GM20431 (cell line): ENCODE data around the gene PCCA.
"Not testable (repeated sequence)": the region's sequence is repeated elsewhere in the genome, so short reads cannot be mapped to it uniquely, and the experiment has no call there.

Experiments
- in situ Hi-C: fragments of 300-500 bp; cut with MseI, MboI; formaldehyde crosslinking; loops from one replicate; pipeline ENCODE4 v1.15.0; 2020; ENCODE audit warnings: low sequenced_read_pairs; ENCODE audit not compliant: unreplicated experiment

PCCA gene

DNA sequence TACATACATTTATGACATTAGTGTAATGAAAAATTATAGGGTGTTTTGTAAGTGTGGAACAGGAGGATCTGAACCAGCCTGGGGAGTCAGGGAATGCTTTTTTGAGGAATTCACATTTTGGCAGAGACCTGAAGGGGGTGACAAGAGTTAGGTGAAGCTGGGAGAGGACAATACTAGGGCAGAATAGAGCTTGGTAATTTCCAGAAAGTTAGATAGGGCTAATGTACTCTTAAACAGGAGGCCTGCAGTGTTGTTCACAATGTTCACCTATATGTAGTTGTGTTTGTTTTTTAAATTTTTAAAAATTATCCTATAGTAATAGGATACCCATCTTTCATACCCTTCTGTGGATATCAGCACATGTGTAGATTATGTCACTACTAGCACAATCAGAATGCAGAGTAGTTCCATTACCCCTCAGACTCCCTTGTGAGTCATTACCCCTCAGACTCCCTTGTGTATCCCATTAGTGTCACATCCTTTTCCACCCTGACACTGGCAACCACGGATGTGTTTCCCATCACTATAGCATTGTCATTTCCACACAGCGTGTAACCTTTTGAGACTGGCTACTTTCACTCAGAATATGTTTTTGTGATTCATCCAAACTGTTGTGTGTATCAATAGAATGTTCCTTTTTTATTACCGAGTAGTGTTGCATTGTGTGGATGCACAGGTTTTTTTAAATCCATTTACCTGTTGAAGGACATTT is 43.1 kb downstream of the PCCA start:
- in situ Hi-C loops, result no loop called here

DNA sequence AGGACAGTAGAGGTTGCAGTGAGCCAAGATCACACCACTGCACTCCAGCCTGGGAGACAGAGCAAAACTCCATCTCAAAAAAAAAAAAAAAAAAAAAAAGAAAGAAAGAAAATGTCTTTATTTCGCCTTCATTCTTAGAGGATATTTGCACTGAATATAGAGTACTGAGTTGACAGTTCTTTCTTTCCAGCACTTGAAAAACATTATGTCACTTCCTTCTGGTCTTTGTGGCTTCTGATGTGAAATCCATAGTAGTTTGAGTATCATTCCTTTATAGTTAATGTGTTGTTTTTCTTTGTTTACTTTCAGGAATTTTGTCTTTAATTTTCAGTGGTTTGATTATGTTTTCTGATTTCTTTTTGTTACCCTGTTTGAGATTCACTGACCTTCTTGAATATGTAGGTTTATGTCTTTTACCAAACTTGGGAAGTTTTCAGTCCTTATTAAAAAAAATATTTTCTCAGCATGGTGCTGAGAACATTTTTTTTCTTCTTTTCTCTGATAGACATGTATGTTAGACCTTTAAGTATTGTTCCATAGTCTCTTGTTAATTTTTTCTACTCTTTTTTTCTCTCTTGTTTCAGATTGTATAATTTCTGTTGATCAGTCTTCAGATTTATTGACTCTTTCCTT is 50.1 kb downstream of the PCCA start:
- in situ Hi-C loops, result no loop called here

DNA sequence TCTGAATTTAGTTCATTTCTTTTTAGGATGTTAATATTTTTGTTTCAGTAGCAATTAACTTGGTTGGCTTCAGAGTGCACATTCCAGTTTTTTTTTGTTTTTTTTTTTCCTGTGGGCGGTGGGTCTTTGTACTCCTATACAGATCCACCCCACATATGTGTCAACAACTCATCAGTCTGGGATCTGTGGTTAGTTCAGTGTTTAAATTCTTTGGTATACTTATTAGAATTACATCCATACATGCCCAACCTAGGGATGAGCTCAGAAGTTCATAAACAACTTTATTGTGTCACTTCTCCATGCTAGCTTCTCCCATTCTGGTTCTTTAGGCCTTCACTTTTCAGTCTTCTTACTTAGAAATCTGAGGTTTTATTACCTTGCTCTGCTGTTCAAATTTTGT is 50.9 kb downstream of the PCCA start:
- in situ Hi-C loops, result no loop called here

GRCh38 chr13:100140441-100140840 is 51.5 kb downstream of the PCCA start:
- in situ Hi-C loops, result no loop called here

- in situ Hi-C loops, result not testable (repeated sequence)
Observed at GRCh38 chr13:100141461-100141961, 52.6 kb downstream of the PCCA start.

- in situ Hi-C loops, result no loop called here
Observed at GRCh38 chr13:100146534-100146933, 57.6 kb downstream of the PCCA start.

- in situ Hi-C loops, result no loop called here
Observed at GRCh38 chr13:100147825-100148224, 58.9 kb downstream of the PCCA start.

GRCh38 chr13:100148422-100148821 is 59.5 kb downstream of the PCCA start:
- in situ Hi-C loops, result no loop called here

DNA sequence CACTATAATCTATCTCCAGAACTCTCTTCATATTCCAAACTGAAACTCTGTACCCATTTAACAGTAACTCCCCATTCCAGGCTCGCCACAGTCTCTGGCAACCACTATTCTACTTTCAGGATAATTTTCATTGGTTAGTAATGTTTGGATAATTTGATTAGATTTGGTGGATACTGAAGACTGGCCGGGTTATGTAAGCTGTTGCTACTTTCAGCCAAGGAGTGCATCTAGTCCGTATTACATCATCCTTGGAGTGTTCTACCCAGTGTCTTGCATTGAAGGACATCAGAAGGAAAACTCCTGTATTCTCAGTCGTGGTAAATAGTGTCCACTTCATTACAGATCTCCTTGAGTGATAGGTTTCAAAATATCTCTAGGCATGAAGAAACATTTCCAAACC is 60.5 kb downstream of the PCCA start:
- in situ Hi-C loops, result no loop called here

DNA sequence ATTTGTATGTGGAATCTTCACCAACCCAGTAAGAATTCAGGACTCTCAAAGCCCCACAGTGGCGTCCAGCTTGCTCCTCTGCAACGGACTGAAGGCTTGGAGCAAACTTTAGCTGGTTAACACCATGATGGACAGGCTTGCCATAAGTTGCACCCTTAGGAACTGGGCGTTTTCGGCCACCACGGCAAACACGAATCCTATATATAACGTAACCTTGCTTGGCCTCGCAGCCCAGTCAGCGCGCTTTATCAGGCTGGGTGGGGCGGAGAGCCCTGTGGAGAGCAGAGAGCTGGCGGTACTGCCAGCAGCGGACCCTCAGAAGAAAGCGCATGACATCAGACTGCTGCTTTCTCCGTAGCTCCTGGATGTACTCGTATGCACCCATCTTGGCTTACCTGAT is 61.8 kb downstream of the PCCA start:
- in situ Hi-C loops, result not testable (repeated sequence)

- in situ Hi-C loops, result no loop called here
Observed at GRCh38 chr13:100154842-100155416, 66.0 kb downstream of the PCCA start.

GRCh38 chr13:100156788-100157187 is 67.9 kb downstream of the PCCA start:
- in situ Hi-C loops, result no loop called here

- in situ Hi-C loops, result no loop called here
Observed at GRCh38 chr13:100158569-100158968, 69.7 kb downstream of the PCCA start.

DNA sequence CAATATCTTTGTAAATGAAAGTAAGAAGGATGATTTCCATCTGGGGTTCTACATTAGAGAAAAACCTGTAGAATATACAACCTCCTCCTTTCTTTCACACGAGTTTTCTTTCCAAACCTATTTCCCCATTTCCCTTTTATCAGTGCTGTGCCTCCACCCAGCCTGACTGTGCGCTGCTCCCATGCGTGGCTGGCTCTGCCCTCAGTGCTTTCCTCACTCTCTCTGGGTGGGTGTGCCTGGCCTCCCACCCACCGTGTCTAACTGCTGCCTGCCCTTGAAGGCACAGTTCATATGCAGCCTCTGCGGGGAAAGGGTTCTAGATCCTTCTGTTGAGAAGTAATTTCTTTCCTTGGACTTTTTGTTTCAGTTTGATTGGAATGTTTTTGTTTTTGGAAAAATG is 70.7 kb downstream of the PCCA start:
- in situ Hi-C loops, result no loop called here

GRCh38 chr13:100160450-100160849 is 71.6 kb downstream of the PCCA start:
- in situ Hi-C loops, result no loop called here

DNA sequence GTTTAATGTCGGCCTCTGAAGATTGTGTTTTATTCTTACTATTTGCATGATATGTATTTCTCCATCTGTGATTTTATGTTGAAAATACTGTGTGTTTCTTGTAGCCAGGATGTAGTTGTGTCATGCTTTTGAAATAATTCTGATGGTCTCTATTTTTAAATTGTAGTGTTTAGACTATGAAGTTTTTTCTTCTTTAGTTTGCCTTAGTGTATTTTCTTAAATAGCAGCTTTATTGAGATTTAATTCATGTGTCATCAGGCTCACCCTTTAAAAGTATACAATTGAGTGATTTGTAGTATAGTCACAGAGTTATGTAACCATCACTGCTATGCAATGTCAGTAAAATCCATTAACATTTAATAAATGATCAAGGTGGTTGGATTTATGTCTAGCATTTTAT is 74.5 kb downstream of the PCCA start:
- in situ Hi-C loops, result no loop called here

GRCh38 chr13:100173203-100173602 is 84.3 kb downstream of the PCCA start:
- in situ Hi-C loops, result no loop called here

- in situ Hi-C loops, result not testable (repeated sequence)
Observed at GRCh38 chr13:100174455-100174854, 85.6 kb downstream of the PCCA start.

GRCh38 chr13:100175078-100175802 is 86.3 kb downstream of the PCCA start:
- in situ Hi-C loops, result no loop called here

GRCh38 chr13:100175803-100176182 is 86.9 kb downstream of the PCCA start:
- in situ Hi-C loops, result no loop called here
